DMS 273 treated with DMSO at 0.1 percent for 48 hours (cell line): Measurements from ENCODE around the gene PAM16.
"Not testable (repeated sequence)": the region's sequence is repeated elsewhere in the genome, so short reads cannot be mapped to it uniquely, and the experiment has no call there.

ENCODE experiments used
- DNase-seq: peaks from one replicate; lab custom pipeline; 2025; lab: John Stamatoyannopoulos, UW

The PAM16 gene

GRCh38 chr16:4353675-4354074 lies 2.6 kb upstream of the PAM16 start:
- no peak for DNase-seq

- no peak for DNase-seq
Observed at GRCh38 chr16:4352843-4353242, 1.7 kb upstream of the PAM16 start.

- no peak for DNase-seq
Observed at GRCh38 chr16:4351880-4352279, 759 bp upstream of the PAM16 start.

GRCh38 chr16:4350365-4350786 lies 745 bp downstream of the PAM16 start:
- DNase-seq, result no peak

GRCh38 chr16:4349332-4349731 lies 1.8 kb downstream of the PAM16 start:
- no peak for DNase-seq

GRCh38 chr16:4347765-4348509 lies 3.2 kb downstream of the PAM16 start:
- no peak for DNase-seq

- DNase-seq, result no peak
Observed at GRCh38 chr16:4347010-4347409, 4.1 kb downstream of the PAM16 start.

GRCh38 chr16:4345836-4346781 lies 5.0 kb downstream of the PAM16 start:
- no peak for DNase-seq

- DNase-seq, result no peak
Observed at GRCh38 chr16:4344983-4345835, 5.9 kb downstream of the PAM16 start.

- not testable (repeated sequence) for DNase-seq
Observed at GRCh38 chr16:4344300-4344982, 6.7 kb downstream of the PAM16 start.

- no peak for DNase-seq
Observed at GRCh38 chr16:4342866-4343744, 8.0 kb downstream of the PAM16 start.

- no peak for DNase-seq
Observed at GRCh38 chr16:4341250-4341649, 9.9 kb downstream of the PAM16 start.

- no peak for DNase-seq
Observed at GRCh38 chr16:4340443-4340842, 10.7 kb downstream of the PAM16 start.

GRCh38 chr16:4339909-4340308 lies 11.2 kb downstream of the PAM16 start:
- no peak for DNase-seq

- no peak for DNase-seq
Observed at GRCh38 chr16:4339455-4339854, 11.7 kb downstream of the PAM16 start.

GRCh38 chr16:4338712-4339299 lies 12.3 kb downstream of the PAM16 start:
- DNase-seq, result no peak

- no peak for DNase-seq
Observed at GRCh38 chr16:4338125-4338582, 13.0 kb downstream of the PAM16 start.

- DNase-seq, result no peak
Observed at GRCh38 chr16:4337540-4338088, 13.5 kb downstream of the PAM16 start.

- DNase-seq, result no peak
Observed at GRCh38 chr16:4336701-4337539, 14.2 kb downstream of the PAM16 start.
